Measurements from ENCODE around the gene CFAP92. TPM values are rescaled to one million over a fixed set of nuclear protein-coding genes. Genes with fewer than 3 reads are reported as not detected.

The CFAP92 gene
- total RNA-seq, 1 donor from 2014 or later, result 0.30 TPM

GRCh38 chr3:129004639-129005295, 10.9 kb upstream of the CFAP92 start:
- no peak for DNase-seq

- no peak for DNase-seq
Observed at GRCh38 chr3:129003578-129004112, 9.8 kb upstream of the CFAP92 start.

- no peak for DNase-seq
Observed at GRCh38 chr3:129002573-129003569, 9.0 kb upstream of the CFAP92 start.

- DNase-seq, result no peak
Observed at GRCh38 chr3:129001806-129002572, 8.1 kb upstream of the CFAP92 start.

- peak; percentile 61 for DNase-seq
Observed at GRCh38 chr3:129001101-129001805, 7.4 kb upstream of the CFAP92 start, which contains the start of gene EFCC1. EFCC1 (plus strand) TSS chr3:129001304; CDS start chr3:129001629, 325 bp downstream.

DNA sequence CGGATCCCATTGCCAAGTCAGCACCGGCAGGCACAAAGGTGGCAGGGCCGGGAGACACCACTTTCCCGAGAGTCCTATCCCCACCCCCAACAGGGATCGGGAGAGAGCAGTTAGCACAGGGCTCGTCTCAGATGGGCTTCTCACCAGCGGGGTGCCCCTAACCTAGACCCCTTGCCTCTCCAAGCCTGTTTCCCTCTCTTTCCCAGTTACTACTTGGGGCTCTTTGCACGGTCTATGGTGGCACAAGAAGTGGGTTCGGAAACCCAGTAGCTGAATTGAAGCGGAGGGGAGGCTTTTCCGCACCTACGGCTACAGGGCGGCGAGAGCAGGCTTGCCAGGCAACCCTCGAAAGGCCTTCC, 6.8 kb upstream of the CFAP92 start:
- no peak for DNase-seq

DNA sequence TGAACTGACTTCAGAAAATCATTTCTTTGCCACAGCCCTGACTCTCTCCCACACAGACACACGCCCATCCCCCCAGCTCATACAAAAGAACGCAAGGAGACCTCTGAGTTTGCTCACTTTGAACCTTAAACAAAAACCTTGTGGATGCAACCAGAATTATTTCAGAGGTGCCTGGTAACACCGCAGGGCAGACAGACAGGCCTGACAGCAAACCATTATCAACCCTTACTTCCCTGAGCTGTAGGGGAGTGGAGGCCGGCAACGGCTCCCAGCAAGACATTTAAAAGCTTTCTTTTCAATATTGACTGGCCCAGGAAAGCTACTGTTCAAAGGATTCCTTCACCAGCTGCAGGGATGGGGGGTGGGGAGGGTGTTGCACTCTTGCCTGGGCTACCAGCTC, 5.2 kb upstream of the CFAP92 start:
- no peak for DNase-seq

GRCh38 chr3:128998561-128998960, 4.7 kb upstream of the CFAP92 start:
- DNase-seq, result no peak

- DNase-seq, result peak; percentile 57
Observed at GRCh38 chr3:128997486-128998133, 3.7 kb upstream of the CFAP92 start.

- DNase-seq, result no peak
Observed at GRCh38 chr3:128996726-128997125, 2.9 kb upstream of the CFAP92 start.

- DNase-seq, result no peak
Observed at GRCh38 chr3:128996200-128996599, 2.3 kb upstream of the CFAP92 start.

DNA sequence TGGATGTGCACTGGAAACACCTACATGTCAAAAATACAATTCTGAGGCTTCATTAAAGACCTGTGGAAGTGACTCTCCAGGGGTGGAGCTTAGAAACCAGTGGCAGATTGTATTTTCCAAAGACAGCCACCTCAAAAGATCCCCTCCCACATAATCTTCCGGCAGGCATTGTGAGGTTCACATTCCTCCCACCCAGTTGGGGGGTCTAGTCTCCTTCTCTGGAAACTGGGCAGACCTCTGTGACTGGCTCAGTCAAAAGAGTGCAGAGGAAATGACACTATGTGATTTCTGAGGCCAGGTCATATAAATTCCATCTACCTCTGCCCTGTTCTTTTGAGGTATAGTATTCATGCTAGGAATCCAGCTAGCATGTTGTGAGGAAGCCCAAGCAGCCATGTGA, 1.9 kb upstream of the CFAP92 start:
- no peak for DNase-seq

DNA sequence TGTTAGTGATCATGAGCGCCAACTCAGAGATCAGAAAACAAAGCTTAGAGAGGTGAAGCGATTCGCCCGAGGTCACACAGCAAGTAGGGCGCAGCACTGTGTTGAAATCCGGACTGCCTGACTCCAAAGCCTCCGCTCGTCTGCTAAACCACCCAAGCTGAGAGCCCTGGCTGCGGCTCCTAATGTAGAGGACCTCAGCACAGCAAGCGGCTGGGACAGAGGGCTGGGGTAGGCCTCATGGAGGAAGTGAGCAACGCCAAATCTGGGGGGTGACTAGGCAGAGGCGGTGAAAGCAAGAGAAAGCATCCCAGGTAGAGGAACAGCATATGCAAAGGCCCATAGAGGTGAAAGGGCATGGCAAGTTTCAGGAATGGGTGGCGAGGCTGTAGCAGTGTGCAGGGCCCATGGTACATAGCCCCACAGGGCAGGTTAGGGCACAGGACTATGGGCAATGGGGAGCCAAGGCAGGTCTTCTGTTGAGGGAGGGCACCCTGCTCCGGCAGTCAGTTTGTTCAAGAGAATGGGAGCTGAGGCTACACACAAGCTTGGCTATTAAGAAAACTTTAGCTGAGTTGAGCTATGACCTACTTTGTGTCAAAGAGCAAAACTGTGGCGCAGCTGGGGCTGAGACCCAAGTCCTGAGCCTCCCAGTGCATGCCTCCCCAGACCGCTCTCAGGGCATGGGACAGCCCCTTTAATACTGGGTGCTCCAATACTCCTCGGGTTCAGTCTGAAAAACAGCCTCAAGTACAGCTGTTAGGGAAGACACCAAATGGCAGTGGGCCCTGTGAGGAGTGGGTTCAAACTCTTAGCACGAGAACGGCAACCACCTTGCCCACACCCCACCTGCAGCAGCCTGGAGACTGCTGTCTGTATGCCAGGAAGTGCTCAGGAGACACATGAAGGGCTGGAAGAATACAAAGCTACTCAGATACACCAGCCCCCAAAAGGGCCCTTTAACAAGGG, 988 bp upstream of the CFAP92 start:
- no peak for DNase-seq

- no peak for DNase-seq
Observed at GRCh38 chr3:128994173-128994512, 267 bp upstream of the CFAP92 start.

DNA sequence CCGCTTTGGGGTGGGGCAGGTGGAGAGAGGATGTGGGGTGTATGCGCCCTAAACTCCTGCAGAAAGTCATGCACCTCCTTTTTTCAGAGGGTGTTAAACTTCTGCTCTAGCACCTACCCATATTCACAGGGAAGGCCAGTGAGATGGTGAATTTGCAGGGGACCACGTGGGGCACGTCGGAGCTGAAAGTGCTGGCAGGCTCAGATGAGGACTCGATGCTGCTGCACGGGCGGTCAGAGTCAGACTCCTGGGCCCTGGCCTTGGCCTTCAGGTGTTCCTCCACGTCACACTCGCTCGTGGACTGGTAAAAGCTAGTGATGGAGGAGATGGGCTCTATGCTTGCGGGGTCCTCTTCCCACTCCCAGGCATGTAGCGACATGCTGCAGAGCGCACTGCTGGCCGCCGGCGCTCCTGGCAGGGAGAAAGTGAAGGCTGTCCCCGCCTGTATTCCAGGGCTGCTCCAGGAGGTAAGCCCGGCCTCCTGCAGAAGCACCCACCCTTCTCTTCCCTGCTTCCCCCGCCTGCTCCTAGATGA, 883 bp downstream of the CFAP92 start:
- no peak for DNase-seq

- DNase-seq, result no peak
Observed at GRCh38 chr3:128991355-128991895, 2.5 kb downstream of the CFAP92 start.

DNA sequence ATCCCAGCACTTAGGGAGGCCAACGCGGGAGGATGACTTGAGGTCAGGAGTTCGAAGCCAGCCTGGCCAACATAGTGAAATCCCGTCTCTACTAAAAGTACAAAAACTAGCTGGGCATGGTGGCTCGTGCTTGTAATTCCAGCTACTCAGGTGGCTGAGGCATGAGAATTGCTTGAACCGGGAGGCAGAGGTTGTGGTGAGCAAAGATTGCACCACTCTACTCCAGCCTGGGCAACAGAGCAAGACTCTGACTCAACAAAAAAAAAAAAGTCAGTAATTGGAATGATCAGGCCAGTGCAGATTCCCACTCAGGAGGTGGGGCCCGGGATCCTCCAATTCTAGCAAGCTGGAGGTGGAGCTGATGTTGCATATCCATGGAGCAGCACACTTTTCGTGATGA, 5.6 kb downstream of the CFAP92 start:
- DNase-seq, result no peak

- DNase-seq, result no peak
Observed at GRCh38 chr3:128987302-128988100, 6.4 kb downstream of the CFAP92 start.

DNA sequence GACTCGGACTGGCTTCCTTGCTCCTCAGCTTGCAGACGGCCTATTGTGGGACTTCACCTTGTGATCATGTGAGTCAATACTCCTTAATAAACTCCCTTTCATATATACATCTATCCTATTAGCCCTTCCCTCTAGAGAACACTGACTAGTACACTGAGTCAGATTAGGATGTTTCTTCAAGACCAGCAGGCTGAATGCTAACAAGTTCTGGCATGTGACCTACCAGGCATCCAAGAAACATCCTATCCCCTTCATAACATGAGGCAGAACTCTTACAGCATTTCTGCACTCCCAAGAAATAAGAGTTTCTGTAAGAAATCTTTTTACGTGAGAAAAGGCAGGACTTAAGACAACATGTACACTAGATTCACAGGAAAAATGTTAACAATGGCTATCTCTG, 9.3 kb downstream of the CFAP92 start:
- DNase-seq, result no peak

All from skin of body (tissue), 2 donors.